GM12891 (cell line): Measurements from ENCODE around the gene LRIG1.

Source experiments
- PAX5 ChIP-seq: IDR thresholded peaks from 2 replicates; pipeline ENCODE4 v1.6.1; 2011; ENCODE audit warnings: low read length, moderate library complexity, mild to moderate bottlenecking; ENCODE audit not compliant: insufficient read depth, severe bottlenecking
- POLR2A ChIP-seq: IDR thresholded peaks from 2 replicates; pipeline ENCODE4 v1.6.1; 2011; ENCODE audit warnings: low read depth, low read length, control low read depth
- POLR2AphosphoS5 ChIP-seq: IDR thresholded peaks from 2 replicates; pipeline ENCODE4 v1.6.1; 2011; ENCODE audit warnings: low read depth, low read length, control low read depth
- POU2F2 ChIP-seq: IDR thresholded peaks from 2 replicates; pipeline ENCODE4 v1.6.1; 2011; ENCODE audit warnings: low read depth, mild to moderate bottlenecking, control low read depth, low read length, moderate library complexity
- TAF1 ChIP-seq: IDR thresholded peaks from 2 replicates; pipeline ENCODE4 v1.6.1; 2011; ENCODE audit warnings: low read depth, low read length, control low read depth

- TF ChIP-seq POLR2A (no peak), POLR2AphosphoS5 (no peak), PAX5 (no peak), POU2F2 (no peak), TAF1 (no peak)
Measured at GRCh38 chr3:66335671-66336070, 165.2 kb downstream of the LRIG1 start.
